HS-5 (cell line): ENCODE measurements around the gene ZBTB25.
"Not testable (repeated sequence)": the region's sequence is repeated elsewhere in the genome, so short reads cannot be mapped to it uniquely, and the experiment has no call there.

ENCODE experiments used
- DNase-seq: peaks from one replicate; pipeline ENCODE4 v3.0.0-alpha.2; 2012; ENCODE audit warnings: low read depth

Gene ZBTB25, protein sequence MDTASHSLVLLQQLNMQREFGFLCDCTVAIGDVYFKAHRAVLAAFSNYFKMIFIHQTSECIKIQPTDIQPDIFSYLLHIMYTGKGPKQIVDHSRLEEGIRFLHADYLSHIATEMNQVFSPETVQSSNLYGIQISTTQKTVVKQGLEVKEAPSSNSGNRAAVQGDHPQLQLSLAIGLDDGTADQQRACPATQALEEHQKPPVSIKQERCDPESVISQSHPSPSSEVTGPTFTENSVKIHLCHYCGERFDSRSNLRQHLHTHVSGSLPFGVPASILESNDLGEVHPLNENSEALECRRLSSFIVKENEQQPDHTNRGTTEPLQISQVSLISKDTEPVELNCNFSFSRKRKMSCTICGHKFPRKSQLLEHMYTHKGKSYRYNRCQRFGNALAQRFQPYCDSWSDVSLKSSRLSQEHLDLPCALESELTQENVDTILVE

DNA sequence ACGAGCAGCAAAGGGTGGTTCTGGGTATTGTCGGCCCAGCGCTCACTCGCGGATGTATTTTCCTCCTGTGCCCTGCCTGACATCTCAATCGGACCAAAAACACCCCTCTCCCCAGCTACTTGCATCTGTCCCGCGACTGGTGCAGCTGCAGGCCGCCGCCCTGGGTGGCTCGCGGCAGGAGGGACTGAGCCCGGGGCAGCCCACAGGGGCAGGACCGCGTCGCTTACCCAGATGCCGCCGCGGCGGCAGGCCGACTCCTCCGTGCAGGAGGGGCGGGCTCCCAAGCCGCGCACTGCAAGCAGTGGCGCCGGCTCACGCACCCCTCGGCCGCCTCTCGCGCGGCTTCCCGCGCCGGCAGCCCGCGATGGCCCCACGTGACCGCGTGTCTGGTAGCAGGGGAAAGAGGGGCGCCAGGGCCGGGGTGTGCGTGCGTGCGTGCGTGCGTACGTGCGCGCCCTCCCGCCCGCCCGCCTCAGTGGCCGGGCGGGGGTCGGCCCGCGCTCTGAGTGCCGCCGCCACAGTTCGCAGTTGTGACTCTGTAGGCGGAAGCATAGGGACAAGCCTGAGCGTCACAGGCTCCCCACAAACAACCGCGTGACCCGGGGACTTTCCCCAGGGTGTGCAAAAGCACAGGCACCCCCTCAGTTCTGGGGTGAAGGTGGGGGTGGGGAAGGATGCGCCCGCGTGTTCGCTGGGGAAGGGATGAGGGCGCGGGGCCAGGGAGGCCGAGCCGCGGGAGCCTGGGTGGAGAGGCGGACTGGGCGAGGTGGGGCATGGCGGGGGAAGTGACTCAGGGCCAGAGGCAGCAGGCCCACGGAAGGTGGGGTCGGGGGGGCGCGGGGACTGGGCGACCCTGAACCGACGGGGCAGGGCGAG is at the start of gene ZBTB25:
TSS of gene ZBTB25 (minus strand) at position 405 of the 876 bp plus-strand sequence. CDS start 13,305 bp downstream, outside the sequence.
- DNase-seq: peak; percentile 61

DNA sequence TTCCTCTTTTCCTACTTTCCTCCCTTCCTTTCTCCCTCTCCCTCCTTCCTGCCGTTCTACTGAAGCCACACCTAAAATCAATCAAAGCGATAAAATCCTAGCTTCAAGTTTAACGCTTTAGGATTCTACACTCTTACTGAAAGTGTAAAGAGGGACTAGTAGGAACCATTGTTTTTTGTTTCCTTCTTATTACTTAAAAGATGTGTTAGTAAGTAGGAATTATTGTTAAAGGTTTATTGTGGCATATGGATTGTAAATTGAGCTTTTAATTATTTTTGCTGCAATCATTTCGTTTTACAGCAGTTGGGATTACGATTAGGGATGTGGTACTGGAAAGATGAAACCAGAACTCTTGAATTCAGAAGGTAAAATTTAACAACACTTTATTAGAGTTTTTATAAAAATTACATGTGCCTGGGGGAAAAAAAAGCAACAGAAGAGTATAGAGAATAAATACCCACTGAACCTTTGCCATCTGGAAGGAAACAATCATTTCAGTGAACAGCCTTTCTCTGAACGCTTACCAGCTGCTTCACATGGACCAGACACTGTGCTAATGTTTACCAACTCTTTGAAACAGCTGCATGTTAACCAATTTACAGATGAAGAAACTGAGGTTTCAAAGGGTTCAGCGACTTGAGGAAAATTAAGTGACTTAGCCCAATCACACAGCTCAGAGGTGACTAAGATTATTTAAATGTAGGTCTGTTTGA is 47.1 kb upstream of the ZBTB25 start:
- no peak for DNase-seq

DNA sequence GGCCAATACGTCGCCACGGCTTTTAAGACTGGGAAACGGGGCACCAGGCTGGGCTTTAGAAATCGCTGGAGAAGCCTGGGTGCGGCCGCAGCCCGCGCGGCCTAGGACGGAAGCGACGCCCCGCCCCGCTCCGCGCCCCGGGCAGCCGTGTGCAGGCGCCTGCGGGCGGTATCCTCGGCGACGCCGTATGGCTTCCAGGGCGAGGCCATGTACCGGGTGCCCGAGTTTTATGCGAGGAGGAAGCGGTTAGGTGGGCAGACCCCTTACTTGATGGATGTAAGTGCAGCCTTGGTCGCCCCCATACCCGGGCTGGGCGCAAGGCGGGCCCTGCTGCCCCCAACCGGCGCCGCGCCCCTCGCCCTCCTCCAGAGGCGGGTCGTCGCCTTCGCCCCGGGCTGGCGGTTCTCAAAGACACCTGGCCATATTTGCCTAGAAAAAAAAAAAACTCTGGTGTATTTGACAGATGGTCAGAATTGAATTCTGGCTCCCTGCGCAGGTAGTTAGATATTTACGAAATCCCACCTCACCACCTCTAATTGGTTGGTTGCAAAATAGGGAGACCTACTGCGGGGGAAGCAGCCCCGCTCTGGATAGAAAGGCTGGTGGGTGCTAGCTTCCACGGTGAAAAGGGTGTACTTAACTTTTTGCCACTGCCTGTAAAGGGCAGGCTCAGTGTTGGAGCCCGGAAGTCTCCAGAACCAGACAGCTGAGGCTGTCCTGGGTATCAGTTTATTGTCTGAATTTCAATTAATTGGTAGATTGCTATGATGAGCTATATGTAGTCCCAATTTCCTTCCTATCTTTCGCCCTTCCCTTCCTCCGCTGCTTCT is 46.4 kb upstream of the ZBTB25 start, which contains the start of gene PPP1R36:
TSS of gene PPP1R36 (plus strand) at position 171 of the 830 bp plus-strand sequence. CDS start at position 208, 37 bp downstream.
- no peak for DNase-seq

DNA sequence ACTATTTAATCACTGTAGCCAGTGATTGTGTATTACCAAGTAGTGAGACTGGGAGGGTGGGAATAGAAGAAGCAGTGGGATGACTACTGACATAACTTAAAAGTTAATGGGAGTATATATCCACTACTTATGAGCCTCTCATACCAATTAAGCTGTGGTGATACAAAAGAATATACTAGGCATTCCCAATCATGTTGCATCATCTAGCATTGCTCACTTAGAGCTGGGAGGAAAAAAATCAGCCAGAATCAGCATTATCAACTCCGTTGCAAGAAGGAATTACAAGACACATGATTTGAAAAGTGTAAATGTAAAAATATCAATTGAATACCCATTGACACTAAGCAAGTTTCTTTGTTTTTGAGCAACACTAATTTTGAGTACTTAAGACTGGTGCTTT is 45.4 kb upstream of the ZBTB25 start:
- DNase-seq: no peak

DNA sequence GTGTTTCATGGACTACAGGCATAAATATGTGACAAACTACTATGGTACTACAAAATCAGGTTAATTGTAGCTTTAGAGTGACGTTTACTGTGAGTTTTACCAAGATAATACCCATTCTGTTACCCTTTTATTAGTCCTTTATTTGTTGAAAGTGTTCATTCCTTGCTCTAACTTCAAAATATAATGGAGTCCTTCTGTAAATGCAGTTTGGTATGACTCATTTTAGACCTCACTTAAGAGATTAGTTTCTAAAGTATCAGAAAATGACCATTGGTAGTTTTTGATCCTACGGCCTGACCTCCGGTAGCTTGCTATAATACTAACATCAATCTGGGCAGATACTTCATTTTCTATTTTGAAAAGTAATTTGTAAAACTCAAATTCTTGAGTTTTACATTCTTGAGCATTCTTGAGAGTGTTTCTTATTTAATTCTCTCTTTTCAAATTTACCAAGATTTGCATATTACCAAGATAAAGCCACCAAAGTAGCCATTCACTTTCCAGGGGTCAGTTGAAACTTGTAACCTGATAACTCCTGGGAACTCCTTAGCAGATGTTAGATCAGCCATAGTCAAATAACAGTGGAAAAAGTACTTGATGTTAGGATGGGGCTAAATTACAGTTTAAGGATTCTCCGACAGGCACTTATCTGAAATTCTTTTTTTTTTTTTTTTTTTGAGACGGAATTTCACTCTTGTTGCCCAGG is 41.1 kb upstream of the ZBTB25 start:
- DNase-seq: no peak

DNA sequence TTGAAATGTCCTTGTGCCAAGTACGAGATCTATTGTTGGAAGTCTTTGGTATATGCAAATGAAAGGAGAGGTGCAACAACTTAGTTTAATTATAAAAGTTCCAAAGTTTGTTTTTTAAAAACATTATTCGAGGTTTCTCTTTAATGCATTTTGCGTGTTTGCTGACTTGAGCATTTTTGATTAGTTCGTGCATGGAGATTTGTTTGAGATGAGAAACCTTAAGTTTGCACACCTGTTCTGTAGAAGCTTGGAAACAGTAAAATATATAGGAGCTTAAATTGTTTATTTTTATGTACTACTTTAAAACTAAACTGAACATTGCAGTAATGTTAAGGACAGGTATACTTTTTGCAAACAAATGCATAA is 39.2 kb upstream of the ZBTB25 start:
- DNase-seq: no peak

DNA sequence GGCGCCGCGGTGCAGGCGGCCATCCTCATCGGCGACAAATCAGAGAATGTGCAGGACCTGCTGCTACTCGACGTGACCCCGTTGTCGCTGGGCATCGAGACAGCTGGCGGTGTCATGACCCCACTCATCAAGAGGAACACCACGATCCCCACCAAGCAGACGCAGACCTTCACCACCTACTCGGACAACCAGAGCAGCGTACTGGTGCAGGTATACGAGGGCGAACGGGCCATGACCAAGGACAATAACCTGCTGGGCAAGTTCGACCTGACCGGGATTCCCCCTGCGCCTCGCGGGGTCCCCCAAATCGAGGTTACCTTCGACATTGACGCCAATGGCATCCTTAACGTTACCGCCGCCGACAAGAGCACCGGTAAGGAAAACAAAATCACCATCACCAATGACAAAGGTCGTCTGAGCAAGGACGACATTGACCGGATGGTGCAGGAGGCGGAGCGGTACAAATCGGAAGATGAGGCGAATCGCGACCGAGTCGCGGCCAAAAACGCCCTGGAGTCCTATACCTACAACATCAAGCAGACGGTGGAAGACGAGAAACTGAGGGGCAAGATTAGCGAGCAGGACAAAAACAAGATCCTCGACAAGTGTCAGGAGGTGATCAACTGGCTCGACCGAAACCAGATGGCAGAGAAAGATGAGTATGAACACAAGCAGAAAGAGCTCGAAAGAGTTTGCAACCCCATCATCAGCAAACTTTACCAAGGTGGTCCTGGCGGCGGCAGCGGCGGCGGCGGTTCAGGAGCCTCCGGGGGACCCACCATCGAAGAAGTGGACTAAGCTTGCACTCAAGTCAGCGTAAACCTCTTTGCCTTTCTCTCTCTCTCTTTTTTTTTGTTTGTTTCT is 38.6 kb upstream of the ZBTB25 start:
- DNase-seq: no peak

DNA sequence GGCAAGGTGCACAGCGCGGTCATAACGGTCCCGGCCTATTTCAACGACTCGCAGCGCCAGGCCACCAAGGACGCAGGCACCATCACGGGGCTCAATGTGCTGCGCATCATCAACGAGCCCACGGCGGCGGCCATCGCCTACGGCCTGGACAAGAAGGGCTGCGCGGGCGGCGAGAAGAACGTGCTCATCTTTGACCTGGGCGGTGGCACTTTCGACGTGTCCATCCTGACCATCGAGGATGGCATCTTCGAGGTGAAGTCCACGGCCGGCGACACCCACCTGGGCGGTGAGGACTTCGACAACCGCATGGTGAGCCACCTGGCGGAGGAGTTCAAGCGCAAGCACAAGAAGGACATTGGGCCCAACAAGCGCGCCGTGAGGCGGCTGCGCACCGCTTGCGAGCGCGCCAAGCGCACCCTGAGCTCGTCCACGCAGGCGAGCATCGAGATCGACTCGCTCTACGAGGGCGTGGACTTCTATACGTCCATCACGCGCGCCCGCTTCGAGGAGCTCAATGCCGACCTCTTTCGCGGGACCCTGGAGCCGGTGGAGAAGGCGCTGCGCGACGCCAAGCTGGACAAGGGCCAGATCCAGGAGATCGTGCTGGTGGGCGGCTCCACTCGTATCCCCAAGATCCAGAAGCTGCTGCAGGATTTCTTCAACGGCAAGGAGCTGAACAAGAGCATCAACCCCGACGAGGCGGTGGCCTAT is 37.8 kb upstream of the ZBTB25 start:
- DNase-seq: no peak

DNA sequence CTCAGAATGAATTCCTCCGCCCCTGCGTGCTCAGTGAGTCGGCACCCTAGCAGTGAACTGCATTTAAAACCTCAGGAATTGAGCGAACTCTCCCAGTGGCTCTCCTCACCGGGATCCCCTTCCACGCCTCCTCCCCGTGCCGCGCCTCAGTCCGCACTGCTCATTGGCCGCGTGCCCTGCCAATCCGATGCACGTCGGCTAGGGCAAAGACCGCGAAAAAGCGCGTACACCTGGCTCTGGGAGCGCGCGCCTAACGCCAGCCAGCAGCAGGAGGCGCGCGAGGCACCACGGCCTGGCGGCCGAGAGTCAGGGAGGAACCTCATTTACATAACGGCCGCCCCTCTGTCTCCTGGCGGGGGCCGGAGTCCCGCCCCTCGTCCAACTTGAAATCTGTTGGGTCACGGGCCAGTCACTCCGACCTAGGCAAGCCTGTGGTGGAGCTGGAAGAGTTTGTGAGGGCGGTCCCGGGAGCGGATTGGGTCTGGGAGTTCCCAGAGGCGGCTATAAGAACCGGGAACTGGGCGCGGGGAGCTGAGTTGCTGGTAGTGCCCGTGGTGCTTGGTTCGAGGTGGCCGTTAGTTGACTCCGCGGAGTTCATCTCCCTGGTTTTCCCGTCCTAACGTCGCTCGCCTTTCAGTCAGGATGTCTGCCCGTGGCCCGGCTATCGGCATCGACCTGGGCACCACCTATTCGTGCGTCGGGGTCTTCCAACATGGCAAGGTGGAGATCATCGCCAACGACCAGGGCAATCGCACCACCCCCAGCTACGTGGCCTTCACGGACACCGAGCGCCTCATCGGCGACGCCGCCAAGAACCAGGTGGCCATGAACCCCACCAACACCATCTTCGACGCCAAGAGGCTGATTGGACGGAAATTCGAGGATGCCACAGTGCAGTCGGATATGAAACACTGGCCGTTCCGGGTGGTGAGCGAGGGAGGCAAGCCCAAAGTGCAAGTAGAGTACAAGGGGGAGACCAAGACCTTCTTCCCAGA is 36.9 kb upstream of the ZBTB25 start, which contains the start of gene HSPA2:
TSS of gene HSPA2 (plus strand) at position 534 of the 995 bp plus-strand sequence. CDS start at position 643, 109 bp downstream.
- DNase-seq: peak; percentile 86

DNA sequence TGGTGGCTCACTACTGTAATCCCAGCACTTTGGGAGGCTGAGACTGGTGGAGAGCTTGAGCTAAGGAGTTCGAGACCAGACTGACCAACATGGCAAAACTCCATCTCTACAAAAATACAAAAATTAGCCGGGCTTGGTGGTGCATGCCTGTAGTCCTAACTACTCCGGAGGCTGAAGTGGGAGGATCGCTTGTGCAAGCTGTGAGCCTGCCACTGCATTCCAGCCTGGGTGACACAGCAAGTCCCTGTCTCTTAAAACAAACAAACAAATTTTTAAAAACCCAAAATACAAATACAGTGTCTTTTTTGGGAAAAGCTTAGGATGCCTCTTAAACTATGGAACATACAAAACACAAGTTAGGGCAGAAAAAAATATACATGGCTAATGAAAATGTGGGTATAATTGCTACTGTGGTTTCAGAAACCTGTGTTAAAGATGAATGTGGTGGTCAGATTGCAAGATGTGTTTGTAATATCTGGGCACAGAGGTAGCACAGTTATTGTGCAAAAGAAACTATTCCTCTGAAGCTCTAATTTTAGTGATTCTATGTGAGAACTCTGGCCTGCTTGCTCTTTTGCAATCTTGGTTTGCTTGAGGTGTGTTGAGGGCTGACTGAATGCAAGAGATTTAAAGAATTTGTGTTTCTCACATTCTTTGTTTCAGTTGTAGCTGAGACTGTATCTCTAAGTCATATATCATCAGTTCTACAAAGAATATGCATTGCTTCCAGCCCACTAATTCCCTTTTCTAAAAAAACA is 33.0 kb upstream of the ZBTB25 start:
- DNase-seq: no peak

DNA sequence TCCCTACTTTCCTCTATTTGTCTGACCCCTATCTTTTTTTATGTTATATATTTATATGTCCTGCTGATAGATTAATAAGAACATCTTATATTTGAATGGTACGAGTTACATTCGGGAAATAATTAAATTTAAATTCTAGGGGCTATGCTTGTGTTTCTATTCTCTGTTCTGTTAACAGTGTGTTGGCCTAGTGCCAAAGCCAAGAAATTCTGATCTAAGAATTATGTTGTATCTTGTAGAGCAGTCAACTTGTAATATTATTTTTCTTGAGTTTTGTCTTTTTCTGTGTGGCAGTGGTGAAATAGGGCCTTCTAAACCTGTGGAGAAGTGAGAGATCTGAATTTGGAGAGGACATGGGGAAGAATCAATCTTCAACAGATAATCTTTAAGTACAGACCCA is 27.9 kb upstream of the ZBTB25 start:
- DNase-seq: no peak

DNA sequence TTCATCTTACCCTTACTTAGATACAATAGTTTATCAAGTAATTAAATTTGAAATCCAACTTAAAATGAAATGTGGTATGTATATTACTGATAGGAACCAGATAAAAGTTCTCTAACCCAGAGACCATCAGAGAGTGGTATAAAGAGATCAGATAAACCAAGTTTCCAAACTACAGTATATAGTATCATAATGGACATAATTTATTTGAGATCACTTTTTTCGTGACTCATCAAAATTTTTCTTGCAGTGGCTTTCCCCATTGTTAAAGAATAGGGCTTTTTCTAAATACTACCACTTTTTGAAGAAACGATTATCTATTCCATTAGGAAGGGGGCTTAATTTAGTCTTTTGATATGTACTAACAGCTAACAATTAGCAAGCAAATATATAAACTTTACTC is 21.7 kb upstream of the ZBTB25 start:
- no peak for DNase-seq

DNA sequence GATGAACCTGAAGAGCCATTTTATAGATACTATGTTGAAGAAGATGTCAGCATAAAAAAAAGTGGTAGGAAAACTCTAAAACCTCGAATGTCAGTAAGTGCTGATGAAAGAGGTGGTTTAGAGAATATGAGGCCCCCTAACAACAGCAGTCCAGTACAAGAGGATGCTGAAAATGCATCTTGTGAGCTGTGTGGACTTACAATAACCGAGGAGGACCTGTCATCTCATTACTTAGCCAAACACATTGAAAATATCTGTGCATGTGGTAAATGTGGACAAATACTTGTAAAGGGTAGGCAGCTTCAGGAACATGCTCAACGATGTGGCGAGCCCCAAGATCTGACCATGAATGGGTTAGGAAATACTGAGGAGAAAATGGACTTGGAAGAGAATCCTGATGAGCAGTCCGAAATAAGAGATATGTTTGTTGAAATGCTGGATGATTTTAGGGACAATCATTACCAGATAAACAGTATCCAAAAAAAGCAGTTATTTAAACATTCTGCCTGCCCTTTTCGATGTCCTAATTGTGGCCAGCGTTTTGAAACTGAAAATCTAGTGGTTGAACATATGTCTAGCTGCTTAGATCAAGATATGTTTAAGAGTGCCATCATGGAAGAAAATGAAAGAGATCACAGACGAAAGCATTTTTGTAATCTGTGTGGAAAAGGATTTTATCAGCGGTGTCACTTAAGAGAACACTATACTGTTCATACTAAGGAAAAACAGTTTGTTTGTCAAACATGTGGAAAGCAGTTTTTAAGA is 19.1 kb upstream of the ZBTB25 start:
- no peak for DNase-seq

DNA sequence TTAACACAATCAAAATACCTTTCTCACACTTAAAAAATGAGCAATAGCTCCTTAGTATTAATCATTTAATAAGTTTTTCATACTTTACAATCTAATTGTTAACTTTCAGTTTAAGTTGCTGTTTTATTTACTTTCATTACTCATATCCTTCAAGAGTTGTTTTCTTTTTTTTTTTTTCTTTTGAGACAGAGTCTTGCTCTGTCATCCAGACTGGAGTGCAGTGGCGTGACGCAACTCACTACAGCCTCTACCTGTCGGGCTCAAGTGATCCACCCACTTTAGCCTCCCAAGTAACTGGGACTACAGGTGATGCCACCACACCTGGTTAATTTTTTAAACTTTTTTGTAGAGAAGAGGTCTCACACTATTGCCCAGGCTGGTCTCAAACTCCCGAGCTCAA is 17.1 kb upstream of the ZBTB25 start:
- no peak for DNase-seq

DNA sequence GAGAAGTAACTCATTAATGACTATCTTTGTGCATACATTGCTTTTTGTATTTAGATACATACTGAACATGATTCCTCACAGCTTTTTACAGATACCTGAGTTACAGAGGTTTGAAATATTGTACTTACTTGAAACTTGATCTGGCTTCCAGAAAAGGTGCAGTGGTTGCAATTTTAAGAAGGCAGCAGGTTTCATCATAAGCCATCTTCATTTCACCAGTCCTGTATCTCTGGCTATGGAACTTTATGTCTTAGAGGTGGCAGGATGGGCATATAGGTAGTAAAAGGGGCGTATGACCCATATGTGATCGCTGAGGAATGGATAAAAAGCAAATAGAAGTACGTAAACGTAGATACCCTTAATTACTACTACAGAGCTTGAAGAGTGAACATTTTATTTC is 14.6 kb upstream of the ZBTB25 start:
- no peak for DNase-seq

DNA sequence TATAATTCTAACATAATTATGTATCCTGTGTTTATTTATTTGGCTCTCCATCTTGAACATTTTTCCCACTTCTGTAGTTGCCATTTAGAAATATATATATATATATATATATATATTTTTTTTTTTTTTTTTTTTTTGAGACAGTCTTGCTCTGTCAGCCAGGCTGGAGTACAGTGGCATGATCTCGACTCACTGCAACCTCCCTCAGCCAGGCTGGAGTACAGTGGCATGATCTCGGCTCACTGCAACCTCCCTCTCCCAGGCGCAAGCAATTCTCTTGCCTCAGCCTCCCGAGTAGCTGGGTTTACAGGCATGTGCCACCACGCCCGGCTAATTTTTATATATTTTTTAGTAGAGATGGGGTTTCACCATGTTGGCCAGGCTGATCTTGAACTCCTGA is 14.0 kb upstream of the ZBTB25 start:
- not testable (repeated sequence) for DNase-seq
